HepG2 (cell line): ENCODE results near the gene LTB4R. TPM values are rescaled to one million over a fixed set of nuclear protein-coding genes. Genes with fewer than 3 reads are reported as not detected.

Experiments
- FOSL2 ChIP-seq: sonication (generic); formaldehyde crosslinking; IDR thresholded peaks from 2 replicates; pipeline ENCODE4 v1.4.0; 2020; ENCODE audit warnings: missing genetic modification reagents
- GATA4 ChIP-seq: sonication (generic); IDR thresholded peaks from 2 replicates; pipeline ENCODE4 v1.6.1; 2016; ENCODE audit warnings: antibody characterized with exemption, low read depth, borderline replicate concordance
- GATAD1 ChIP-seq: IDR thresholded peaks from 2 replicates; pipeline ENCODE4 v1.6.1; 2016; ENCODE audit warnings: missing genetic modification reagents, missing compliant biosample characterization
- KDM6A ChIP-seq: IDR thresholded peaks from 2 replicates; pipeline ENCODE4 v1.6.1; 2016; ENCODE audit warnings: low read depth
- KMT2A ChIP-seq: sonication (generic); formaldehyde crosslinking; IDR thresholded peaks from 2 replicates; pipeline ENCODE4 v1.4.0; 2020; ENCODE audit warnings: missing genetic modification reagents
- MEIS1 ChIP-seq: sonication (generic); formaldehyde crosslinking; IDR thresholded peaks from 2 replicates; pipeline ENCODE4 v1.9.0; 2021; ENCODE audit warnings: mild to moderate bottlenecking, missing genetic modification reagents, moderate library complexity, borderline replicate concordance
- MYNN ChIP-seq: sonication (generic); formaldehyde crosslinking; IDR thresholded peaks from 2 replicates; pipeline ENCODE4 v1.4.0; 2020; ENCODE audit warnings: mild to moderate bottlenecking, low read depth, missing genetic modification reagents
- NCOA5 ChIP-seq: sonication (generic); formaldehyde crosslinking; IDR thresholded peaks from 2 replicates; pipeline ENCODE4 v1.4.0; 2020; ENCODE audit warnings: missing genetic modification reagents
- SRSF4 ChIP-seq: fragments of 200-400 bp; formaldehyde crosslinking; IDR thresholded peaks from one replicate; pipeline ENCODE4 v1.6.1; 2018; ENCODE audit warnings: mild to moderate bottlenecking, low read depth, low read length, moderate library complexity; ENCODE audit not compliant: poor library complexity, severe bottlenecking
- YEATS4 ChIP-seq: sonication (generic); formaldehyde crosslinking; IDR thresholded peaks from 2 replicates; pipeline ENCODE4 v1.4.0; 2020; ENCODE audit warnings: missing genetic modification reagents, borderline replicate concordance
- ZC3H4 ChIP-seq: sonication (generic); formaldehyde crosslinking; IDR thresholded peaks from 2 replicates; pipeline ENCODE4 v1.4.0; 2020; ENCODE audit warnings: missing genetic modification reagents, borderline replicate concordance
- ZFP36L1 ChIP-seq: sonication (generic); formaldehyde crosslinking; IDR thresholded peaks from 2 replicates; pipeline ENCODE4 v1.8.0; 2022; ENCODE audit warnings: mild to moderate bottlenecking, missing genetic modification reagents, moderate library complexity
- ZMYM4 ChIP-seq: sonication (generic); formaldehyde crosslinking; IDR thresholded peaks from 2 replicates; pipeline ENCODE4 v1.8.1; 2023; ENCODE audit warnings: mild to moderate bottlenecking, missing genetic modification reagents
- ZNF296 ChIP-seq: sonication (generic); formaldehyde crosslinking; conservative IDR thresholded peaks from 2 replicates; pipeline ENCODE4 v1.5.0; 2020; ENCODE audit warnings: mild to moderate bottlenecking, missing genetic modification reagents
- ZNF317 ChIP-seq: sonication (generic); formaldehyde crosslinking; IDR thresholded peaks from 2 replicates; pipeline ENCODE4 v1.5.0; 2020; ENCODE audit warnings: mild to moderate bottlenecking, missing genetic modification reagents
- ZNF441 ChIP-seq: sonication (generic); formaldehyde crosslinking; IDR thresholded peaks from 2 replicates; pipeline ENCODE4 v1.7.0; 2021; ENCODE audit warnings: missing genetic modification reagents, borderline replicate concordance
- ZNF652 ChIP-seq: IDR thresholded peaks from 2 replicates; pipeline ENCODE4 v1.6.1; 2016; ENCODE audit warnings: low read depth, borderline replicate concordance
- polyA plus RNA-seq, 8 experiments: library from polyadenylated mRNA; depleted of rRNA in 3 of 8; stranded (reverse) in 7 of 8; unstranded in 1 of 8; fragments of >200 nt; fragmentation: Illumina TruSeq in 4 of 8; extraction: Trizol in 4 of 8; gene quantifications; 2 replicates each; pipeline versions ENCODE4 v1.2.1 to v1.2.3, GENCODE V29; 2011 to 2016; ENCODE audit warnings: low read depth in 4 of 8, missing spikeins in 1 of 8, mixed read lengths in 1 of 8; ENCODE audit not compliant: insufficient read depth in 1 of 8
- total RNA-seq, 5 experiments: library from RNA; depleted of rRNA; stranded (reverse); fragments of >200 nt; fragmentation: Illumina TruSeq; extraction: Trizol; gene quantifications; 2 replicates each; pipeline ENCODE4 v1.2.3, GENCODE V29; 2016; ENCODE audit warnings: low read depth in 1 of 5
- TF ChIP-seq, protein P1 (sequence below): sonication (generic); formaldehyde crosslinking; IDR thresholded peaks from 2 replicates; pipeline ENCODE4 v1.4.0; 2020; ENCODE audit warnings: missing genetic modification reagents
- TF ChIP-seq, protein P2 (sequence below): sonication (generic); formaldehyde crosslinking; IDR thresholded peaks from 2 replicates; pipeline ENCODE4 v1.4.0; 2020; ENCODE audit warnings: missing genetic modification reagents
- TF ChIP-seq, protein P3 (sequence below): sonication (generic); IDR thresholded peaks from 2 replicates; pipeline ENCODE4 v1.6.1; 2016; ENCODE audit warnings: low read depth, borderline replicate concordance
- TF ChIP-seq, protein P4 (sequence below): sonication (generic); formaldehyde crosslinking; IDR thresholded peaks from 2 replicates; pipeline ENCODE4 v1.4.0; 2020; ENCODE audit warnings: mild to moderate bottlenecking, missing genetic modification reagents

Gene LTB4R
- total and polyA plus RNA-seq, 2 of the 13 experiments (the other 11 are each of a cell fraction or from before 2014, with no cell fraction given) = 3.2 to 8.2 TPM

DNA sequence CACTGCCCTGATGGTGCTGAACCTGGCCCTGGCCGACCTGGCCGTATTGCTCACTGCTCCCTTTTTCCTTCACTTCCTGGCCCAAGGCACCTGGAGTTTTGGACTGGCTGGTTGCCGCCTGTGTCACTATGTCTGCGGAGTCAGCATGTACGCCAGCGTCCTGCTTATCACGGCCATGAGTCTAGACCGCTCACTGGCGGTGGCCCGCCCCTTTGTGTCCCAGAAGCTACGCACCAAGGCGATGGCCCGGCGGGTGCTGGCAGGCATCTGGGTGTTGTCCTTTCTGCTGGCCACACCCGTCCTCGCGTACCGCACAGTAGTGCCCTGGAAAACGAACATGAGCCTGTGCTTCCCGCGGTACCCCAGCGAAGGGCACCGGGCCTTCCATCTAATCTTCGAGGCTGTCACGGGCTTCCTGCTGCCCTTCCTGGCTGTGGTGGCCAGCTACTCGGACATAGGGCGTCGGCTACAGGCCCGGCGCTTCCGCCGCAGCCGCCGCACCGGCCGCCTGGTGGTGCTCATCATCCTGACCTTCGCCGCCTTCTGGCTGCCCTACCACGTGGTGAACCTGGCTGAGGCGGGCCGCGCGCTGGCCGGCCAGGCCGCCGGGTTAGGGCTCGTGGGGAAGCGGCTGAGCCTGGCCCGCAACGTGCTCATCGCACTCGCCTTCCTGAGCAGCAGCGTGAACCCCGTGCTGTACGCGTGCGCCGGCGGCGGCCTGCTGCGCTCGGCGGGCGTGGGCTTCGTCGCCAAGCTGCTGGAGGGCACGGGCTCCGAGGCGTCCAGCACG lies 4.7 kb downstream of the LTB4R start (continued):
- peak; percentile 55 for TF ChIP-seq FOSL2 (CRISPR knock-in tag)
- TF ChIP-seq ZNF317 (CRISPR knock-in tag) = peak; percentile 89
- peak; percentile 79; the same call in 1 of the 2 replicates for TF ChIP-seq ZC3H4 (CRISPR knock-in tag)
- TF ChIP-seq MEIS1 (CRISPR knock-in tag) = no peak; the same call in 1 of the 2 replicates
- no peak for TF ChIP-seq GATA4
- TF ChIP-seq ZNF441 (CRISPR knock-in tag) = peak; percentile 94
- TF ChIP-seq KDM6A = 0 out of 2 replicates have a peak, but pooled peaks have one; percentile 15
- TF ChIP-seq MYNN = peak; percentile 83
- 0 out of 2 replicates have a peak, but pooled peaks have one; percentile 63 for TF ChIP-seq NCOA5 (CRISPR knock-in tag)
- TF ChIP-seq, protein P1, sequence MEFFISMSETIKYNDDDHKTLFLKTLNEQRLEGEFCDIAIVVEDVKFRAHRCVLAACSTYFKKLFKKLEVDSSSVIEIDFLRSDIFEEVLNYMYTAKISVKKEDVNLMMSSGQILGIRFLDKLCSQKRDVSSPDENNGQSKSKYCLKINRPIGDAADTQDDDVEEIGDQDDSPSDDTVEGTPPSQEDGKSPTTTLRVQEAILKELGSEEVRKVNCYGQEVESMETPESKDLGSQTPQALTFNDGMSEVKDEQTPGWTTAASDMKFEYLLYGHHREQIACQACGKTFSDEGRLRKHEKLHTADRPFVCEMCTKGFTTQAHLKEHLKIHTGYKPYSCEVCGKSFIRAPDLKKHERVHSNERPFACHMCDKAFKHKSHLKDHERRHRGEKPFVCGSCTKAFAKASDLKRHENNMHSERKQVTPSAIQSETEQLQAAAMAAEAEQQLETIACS (CRISPR knock-in tag) = peak; percentile 72
- TF ChIP-seq, protein P2, sequence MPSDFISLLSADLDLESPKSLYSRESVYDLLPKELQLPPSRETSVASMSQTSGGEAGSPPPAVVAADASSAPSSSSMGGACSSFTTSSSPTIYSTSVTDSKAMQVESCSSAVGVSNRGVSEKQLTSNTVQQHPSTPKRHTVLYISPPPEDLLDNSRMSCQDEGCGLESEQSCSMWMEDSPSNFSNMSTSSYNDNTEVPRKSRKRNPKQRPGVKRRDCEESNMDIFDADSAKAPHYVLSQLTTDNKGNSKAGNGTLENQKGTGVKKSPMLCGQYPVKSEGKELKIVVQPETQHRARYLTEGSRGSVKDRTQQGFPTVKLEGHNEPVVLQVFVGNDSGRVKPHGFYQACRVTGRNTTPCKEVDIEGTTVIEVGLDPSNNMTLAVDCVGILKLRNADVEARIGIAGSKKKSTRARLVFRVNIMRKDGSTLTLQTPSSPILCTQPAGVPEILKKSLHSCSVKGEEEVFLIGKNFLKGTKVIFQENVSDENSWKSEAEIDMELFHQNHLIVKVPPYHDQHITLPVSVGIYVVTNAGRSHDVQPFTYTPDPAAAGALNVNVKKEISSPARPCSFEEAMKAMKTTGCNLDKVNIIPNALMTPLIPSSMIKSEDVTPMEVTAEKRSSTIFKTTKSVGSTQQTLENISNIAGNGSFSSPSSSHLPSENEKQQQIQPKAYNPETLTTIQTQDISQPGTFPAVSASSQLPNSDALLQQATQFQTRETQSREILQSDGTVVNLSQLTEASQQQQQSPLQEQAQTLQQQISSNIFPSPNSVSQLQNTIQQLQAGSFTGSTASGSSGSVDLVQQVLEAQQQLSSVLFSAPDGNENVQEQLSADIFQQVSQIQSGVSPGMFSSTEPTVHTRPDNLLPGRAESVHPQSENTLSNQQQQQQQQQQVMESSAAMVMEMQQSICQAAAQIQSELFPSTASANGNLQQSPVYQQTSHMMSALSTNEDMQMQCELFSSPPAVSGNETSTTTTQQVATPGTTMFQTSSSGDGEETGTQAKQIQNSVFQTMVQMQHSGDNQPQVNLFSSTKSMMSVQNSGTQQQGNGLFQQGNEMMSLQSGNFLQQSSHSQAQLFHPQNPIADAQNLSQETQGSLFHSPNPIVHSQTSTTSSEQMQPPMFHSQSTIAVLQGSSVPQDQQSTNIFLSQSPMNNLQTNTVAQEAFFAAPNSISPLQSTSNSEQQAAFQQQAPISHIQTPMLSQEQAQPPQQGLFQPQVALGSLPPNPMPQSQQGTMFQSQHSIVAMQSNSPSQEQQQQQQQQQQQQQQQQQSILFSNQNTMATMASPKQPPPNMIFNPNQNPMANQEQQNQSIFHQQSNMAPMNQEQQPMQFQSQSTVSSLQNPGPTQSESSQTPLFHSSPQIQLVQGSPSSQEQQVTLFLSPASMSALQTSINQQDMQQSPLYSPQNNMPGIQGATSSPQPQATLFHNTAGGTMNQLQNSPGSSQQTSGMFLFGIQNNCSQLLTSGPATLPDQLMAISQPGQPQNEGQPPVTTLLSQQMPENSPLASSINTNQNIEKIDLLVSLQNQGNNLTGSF (CRISPR knock-in tag) = peak; percentile 99
- TF ChIP-seq ZMYM4 (CRISPR knock-in tag) = no peak
- TF ChIP-seq ZNF296 (CRISPR knock-in tag) = peak; percentile 93
- no peak for TF ChIP-seq SRSF4
- TF ChIP-seq, protein P3, sequence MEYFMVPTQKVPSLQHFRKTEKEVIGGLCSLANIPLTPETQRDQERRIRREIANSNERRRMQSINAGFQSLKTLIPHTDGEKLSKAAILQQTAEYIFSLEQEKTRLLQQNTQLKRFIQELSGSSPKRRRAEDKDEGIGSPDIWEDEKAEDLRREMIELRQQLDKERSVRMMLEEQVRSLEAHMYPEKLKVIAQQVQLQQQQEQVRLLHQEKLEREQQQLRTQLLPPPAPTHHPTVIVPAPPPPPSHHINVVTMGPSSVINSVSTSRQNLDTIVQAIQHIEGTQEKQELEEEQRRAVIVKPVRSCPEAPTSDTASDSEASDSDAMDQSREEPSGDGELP = peak; percentile 64; the same call in 1 of the 2 replicates
- TF ChIP-seq ZNF652 (CRISPR knock-in tag) = no peak
- peak; percentile 81 for TF ChIP-seq GATAD1
- peak; percentile 96 for TF ChIP-seq YEATS4 (CRISPR knock-in tag)
- peak; percentile 82 for TF ChIP-seq KMT2A (CRISPR knock-in tag)
- peak; percentile 97 for TF ChIP-seq ZFP36L1
- TF ChIP-seq, protein P4, sequence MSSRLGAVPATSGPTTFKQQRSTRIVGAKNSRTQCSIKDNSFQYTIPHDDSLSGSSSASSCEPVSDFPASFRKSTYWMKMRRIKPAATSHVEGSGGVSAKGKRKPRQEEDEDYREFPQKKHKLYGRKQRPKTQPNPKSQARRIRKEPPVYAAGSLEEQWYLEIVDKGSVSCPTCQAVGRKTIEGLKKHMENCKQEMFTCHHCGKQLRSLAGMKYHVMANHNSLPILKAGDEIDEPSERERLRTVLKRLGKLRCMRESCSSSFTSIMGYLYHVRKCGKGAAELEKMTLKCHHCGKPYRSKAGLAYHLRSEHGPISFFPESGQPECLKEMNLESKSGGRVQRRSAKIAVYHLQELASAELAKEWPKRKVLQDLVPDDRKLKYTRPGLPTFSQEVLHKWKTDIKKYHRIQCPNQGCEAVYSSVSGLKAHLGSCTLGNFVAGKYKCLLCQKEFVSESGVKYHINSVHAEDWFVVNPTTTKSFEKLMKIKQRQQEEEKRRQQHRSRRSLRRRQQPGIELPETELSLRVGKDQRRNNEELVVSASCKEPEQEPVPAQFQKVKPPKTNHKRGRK (CRISPR knock-in tag) = peak; percentile 81
